ENCODE data around the gene TP53RK. TPM values are rescaled to one million over a fixed set of nuclear protein-coding genes. Genes with fewer than 3 reads are reported as not detected.

TP53RK gene
- total and polyA plus RNA-seq, 2 of the 4 experiments (the other 2 are of a cell fraction): 8.7 to 10.6 TPM

DNA sequence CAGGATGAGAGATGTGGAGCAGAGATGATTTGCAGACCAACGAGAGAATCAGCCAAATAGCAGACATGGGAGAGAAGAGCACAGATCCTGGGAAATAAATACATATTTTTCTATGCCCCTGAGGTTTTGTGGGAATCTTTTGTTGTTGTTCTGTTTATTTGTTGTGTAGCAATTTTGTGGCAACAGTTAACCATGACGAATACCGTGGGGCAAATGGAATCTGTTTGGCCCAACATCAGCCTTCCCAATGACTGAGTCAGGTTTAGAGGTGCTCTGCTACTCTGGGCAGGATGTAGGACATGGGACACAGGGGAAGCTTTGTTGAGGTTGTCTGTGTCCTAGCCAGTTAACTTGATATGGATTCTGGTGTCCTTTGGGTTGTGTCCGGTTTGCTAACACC lies 12.3 kb upstream of the TP53RK start:
- no peak overlapping the region for H2BK20ac ChIP-seq (ENCODE audit: low read depth, low read length)
- CTCF ChIA-PET: no interaction called here
- no peak overlapping the region for H2AFZ ChIP-seq (replicated peaks; ENCODE audit: low read length, poor library complexity)
- H2BK120ac ChIP-seq (ENCODE audit: low read depth, low read length): no peak overlapping the region
- peaks cover 3% of the 10 kb centered on the region for H3K9me3 ChIP-seq (ENCODE audit: control insufficient read depth, insufficient read depth, low read length)
- H2BK15ac ChIP-seq (ENCODE audit: low read depth, low read length): no peak overlapping the region
- no peak overlapping the region for H4K8ac ChIP-seq (ENCODE audit: low read depth in 2 of 2, low read length in 2 of 2)
- DNase-seq (no peak), ATAC-seq (ENCODE audit: low read depth) (no peak)
- no peak overlapping the region for H2BK5ac ChIP-seq (ENCODE audit: low read depth, low read length, poor library complexity, severe bottlenecking)
- TF ChIP-seq MAZ (IDR thresholded peaks at IDR 0.05; ENCODE audit: borderline replicate concordance, low read depth, low read length): no peak
- no peak for TF ChIP-seq MXI1 (IDR thresholded peaks at IDR 0.05; ENCODE audit: borderline replicate concordance, low read depth, low read length)
- TF ChIP-seq, protein P1, sequence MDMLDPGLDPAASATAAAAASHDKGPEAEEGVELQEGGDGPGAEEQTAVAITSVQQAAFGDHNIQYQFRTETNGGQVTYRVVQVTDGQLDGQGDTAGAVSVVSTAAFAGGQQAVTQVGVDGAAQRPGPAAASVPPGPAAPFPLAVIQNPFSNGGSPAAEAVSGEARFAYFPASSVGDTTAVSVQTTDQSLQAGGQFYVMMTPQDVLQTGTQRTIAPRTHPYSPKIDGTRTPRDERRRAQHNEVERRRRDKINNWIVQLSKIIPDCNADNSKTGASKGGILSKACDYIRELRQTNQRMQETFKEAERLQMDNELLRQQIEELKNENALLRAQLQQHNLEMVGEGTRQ (IDR thresholded peaks at IDR 0.05; ENCODE audit: low read depth, low read length): no peak
- no peak for TF ChIP-seq CHD1 (IDR thresholded peaks at IDR 0.05; ENCODE audit: low read depth, low read length)
- no peak for TF ChIP-seq BHLHE40 (IDR thresholded peaks at IDR 0.05; ENCODE audit: low read depth, low read length)
- in situ Hi-C loops (cut with MboI; ENCODE audit: low sequenced_read_pairs): no loop called here
- no peak overlapping the region for H3K4me2 ChIP-seq (ENCODE audit: low read depth, low read length)
- no peak overlapping the region for H4K91ac ChIP-seq (ENCODE audit: insufficient read depth, low read depth, low read length)
- no peak overlapping the region for H3K23ac ChIP-seq (ENCODE audit: low read depth, low read length)
- H3K9ac ChIP-seq (ENCODE audit: low read depth, low read length): no peak overlapping the region
- H3K18ac ChIP-seq (ENCODE audit: low read depth, low read length): no peak overlapping the region
- intact Hi-C loops (cut with micrococcal nuclease): no loop called here
- no CpG with 5 or more reads among the region's 4 CpGs for WGBS, 2 experiments (ENCODE audit: extremely low coverage in 2 of 2, insufficient read length in 1 of 2)
- no peak overlapping the region for H3K27ac ChIP-seq (ENCODE audit: insufficient read depth, low read length)
- H3K56ac ChIP-seq (ENCODE audit: extremely low read depth, insufficient read depth, low read length): no peak overlapping the region
- dilution Hi-C loops (cut with HindIII; ENCODE audit: low sequenced_read_pairs, unreplicated experiment): no loop called here
- H3K36me3 ChIP-seq (ENCODE audit: control insufficient read depth, insufficient read depth, low read length): no peaks in the 10 kb centered on the region
- peaks cover 6% of the 10 kb centered on the region for H3K9me1 ChIP-seq (ENCODE audit: insufficient read depth, low read length)
- no TSS peak for BruUV-seq (replicated peaks)
- H3K14ac ChIP-seq (replicated peaks; ENCODE audit: low read depth, low read length): no peak overlapping the region
- POLR2A ChIA-PET (ENCODE audit: unreplicated experiment): no interaction called here
- no peaks in the 10 kb centered on the region for H3K79me1 ChIP-seq (ENCODE audit: low read depth in 1 of 2, low read length in 2 of 2)
- no peaks in the 10 kb centered on the region for H4K20me1 ChIP-seq (ENCODE audit: insufficient read depth, low read length)
- H3K4me1 ChIP-seq (ENCODE audit: control insufficient read depth, insufficient read depth, low read length): peaks cover 7% of the 10 kb centered on the region
- no peak overlapping the region for H4K5ac ChIP-seq (ENCODE audit: low read depth, low read length)
- no peak overlapping the region for H3K4ac ChIP-seq (ENCODE audit: low read depth, low read length)
- no peak overlapping the region for H3K4me3 ChIP-seq (ENCODE audit: insufficient read depth, low read depth, low read length)
- no peak overlapping the region for H2AK5ac ChIP-seq (ENCODE audit: low read depth, low read length)
- no peaks in the 10 kb centered on the region for H3K27me3 ChIP-seq (ENCODE audit: control insufficient read depth, insufficient read depth, low read length)
- H2AK9ac ChIP-seq (replicated peaks; ENCODE audit: low read depth, low read length, poor library complexity): no peak overlapping the region

Measured in IMR-90 (cell line).